ENCODE data around the gene EZR. TPM values are rescaled to one million over a fixed set of nuclear protein-coding genes. Genes with fewer than 3 reads are reported as not detected.

The EZR gene
- total RNA-seq, 1 experiment from 2014 or later = 375 TPM

GRCh38 chr6:158837684-158838625, 18.8 kb upstream of the EZR start:
- H2BK15ac ChIP-seq (ENCODE audit: low read depth, low read length) = no peak overlapping the region
- no peaks in the 10 kb centered on the region for H3K27me3 ChIP-seq (ENCODE audit: insufficient read depth, low read length)
- no peak for DNase-seq
- no peak overlapping the region; the same call in 1 of the 2 replicates for H3K14ac ChIP-seq (ENCODE audit: insufficient read depth, low read length)
- H3K9me3 ChIP-seq (ENCODE audit: control insufficient read depth, low read depth, low read length) = no peaks in the 10 kb centered on the region
- no peaks in the 10 kb centered on the region; the same call in 1 of the 2 replicates for H3K4me1 ChIP-seq (ENCODE audit: insufficient read depth, low read length)
- H2BK20ac ChIP-seq (ENCODE audit: low read depth, low read length, poor library complexity, severe bottlenecking) = no peak overlapping the region
- H2BK12ac ChIP-seq (ENCODE audit: insufficient read length, low read depth, low read length) = no peak overlapping the region
- Mint-ChIP-seq H3K27me3 (ENCODE audit: low read depth) (peaks cover 3% of the 10 kb centered on the region), H3K4me3 (no peak overlapping the region), H3K36me3 (ENCODE audit: insufficient read depth in 1 of 3, low read depth in 3 of 3) (peaks cover 2 to 5% (median 3%) of the 10 kb centered on the region in 3 experiments; a peak in 5 of 7 replicates), H3K4me1 (peaks cover 20 to 21% of the 10 kb centered on the region in 2 experiments), H3K9me3 (peaks cover 8% of the 10 kb centered on the region in 2 experiments; a peak in 4 of 5 replicates), H3K27ac (0 out of 7 replicates have a peak overlapping the region, but pooled peaks of 1 of the 3 experiments have one; percentile 16)
- no peak overlapping the region for H2BK120ac ChIP-seq (ENCODE audit: low read depth, low read length, poor library complexity, severe bottlenecking)
- no peaks in the 10 kb centered on the region for H3K79me2 ChIP-seq (ENCODE audit: insufficient read depth, low read length)
- no peak overlapping the region for H3K9ac ChIP-seq (ENCODE audit: extremely low read depth, insufficient read length, low read length)
- H2BK5ac ChIP-seq (ENCODE audit: insufficient read length, low read length) = no peak overlapping the region
- TF ChIP-seq CTCF (conservative IDR thresholded peaks at IDR 0.05) = no peak
- H3K79me1 ChIP-seq (ENCODE audit: insufficient read depth, low read depth, low read length, poor library complexity, severe bottlenecking) = no peaks in the 10 kb centered on the region
- peak overlapping the region; percentile 80 for H2AFZ ChIP-seq (ENCODE audit: low read length)
- H4K5ac ChIP-seq (ENCODE audit: insufficient read length, low read depth, low read length) = no peak overlapping the region
- no peak overlapping the region for H3K4ac ChIP-seq (ENCODE audit: low read depth, low read length)
- no peak overlapping the region for H3K56ac ChIP-seq (ENCODE audit: insufficient read length, low read depth, low read length)
- H4K20me1 ChIP-seq (ENCODE audit: control insufficient read depth, insufficient read depth, insufficient read length) = no peaks in the 10 kb centered on the region
- no peak overlapping the region for H3K4me2 ChIP-seq (ENCODE audit: insufficient read depth, insufficient read length, low read length)
- H3K23ac ChIP-seq (ENCODE audit: insufficient read length, low read depth, low read length) = no peak overlapping the region
- no peak overlapping the region for H4K91ac ChIP-seq (ENCODE audit: insufficient read length, low read depth, low read length)
- H3T11ph ChIP-seq (ENCODE audit: low read length) = no peak overlapping the region
- no peak overlapping the region for H2AK5ac ChIP-seq (ENCODE audit: insufficient read length, low read length)
- H3K23me2 ChIP-seq (ENCODE audit: insufficient read length, low read depth, low read length, poor library complexity, severe bottlenecking) = no peaks in the 10 kb centered on the region
- H3K27ac ChIP-seq (ENCODE audit: insufficient read length, low read depth, low read length) = no peak overlapping the region
- no peak overlapping the region for H4K8ac ChIP-seq (replicated peaks; ENCODE audit: insufficient read length, low read depth, low read length)
- no CpG with 5 or more reads among the region's 14 CpGs for WGBS (ENCODE audit: extremely low coverage, insufficient read length, low lambda C conversion rate)
- H3K18ac ChIP-seq (ENCODE audit: insufficient read length, low read depth, low read length) = no peak overlapping the region
